ENCODE data around the gene PIP5K1C.
A peak's percentile ranks its signal among the peaks of the same experiment; 100 is the strongest.

PIP5K1C gene, protein sequence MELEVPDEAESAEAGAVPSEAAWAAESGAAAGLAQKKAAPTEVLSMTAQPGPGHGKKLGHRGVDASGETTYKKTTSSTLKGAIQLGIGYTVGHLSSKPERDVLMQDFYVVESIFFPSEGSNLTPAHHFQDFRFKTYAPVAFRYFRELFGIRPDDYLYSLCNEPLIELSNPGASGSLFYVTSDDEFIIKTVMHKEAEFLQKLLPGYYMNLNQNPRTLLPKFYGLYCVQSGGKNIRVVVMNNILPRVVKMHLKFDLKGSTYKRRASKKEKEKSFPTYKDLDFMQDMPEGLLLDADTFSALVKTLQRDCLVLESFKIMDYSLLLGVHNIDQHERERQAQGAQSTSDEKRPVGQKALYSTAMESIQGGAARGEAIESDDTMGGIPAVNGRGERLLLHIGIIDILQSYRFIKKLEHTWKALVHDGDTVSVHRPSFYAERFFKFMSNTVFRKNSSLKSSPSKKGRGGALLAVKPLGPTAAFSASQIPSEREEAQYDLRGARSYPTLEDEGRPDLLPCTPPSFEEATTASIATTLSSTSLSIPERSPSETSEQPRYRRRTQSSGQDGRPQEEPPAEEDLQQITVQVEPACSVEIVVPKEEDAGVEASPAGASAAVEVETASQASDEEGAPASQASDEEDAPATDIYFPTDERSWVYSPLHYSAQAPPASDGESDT

DNA sequence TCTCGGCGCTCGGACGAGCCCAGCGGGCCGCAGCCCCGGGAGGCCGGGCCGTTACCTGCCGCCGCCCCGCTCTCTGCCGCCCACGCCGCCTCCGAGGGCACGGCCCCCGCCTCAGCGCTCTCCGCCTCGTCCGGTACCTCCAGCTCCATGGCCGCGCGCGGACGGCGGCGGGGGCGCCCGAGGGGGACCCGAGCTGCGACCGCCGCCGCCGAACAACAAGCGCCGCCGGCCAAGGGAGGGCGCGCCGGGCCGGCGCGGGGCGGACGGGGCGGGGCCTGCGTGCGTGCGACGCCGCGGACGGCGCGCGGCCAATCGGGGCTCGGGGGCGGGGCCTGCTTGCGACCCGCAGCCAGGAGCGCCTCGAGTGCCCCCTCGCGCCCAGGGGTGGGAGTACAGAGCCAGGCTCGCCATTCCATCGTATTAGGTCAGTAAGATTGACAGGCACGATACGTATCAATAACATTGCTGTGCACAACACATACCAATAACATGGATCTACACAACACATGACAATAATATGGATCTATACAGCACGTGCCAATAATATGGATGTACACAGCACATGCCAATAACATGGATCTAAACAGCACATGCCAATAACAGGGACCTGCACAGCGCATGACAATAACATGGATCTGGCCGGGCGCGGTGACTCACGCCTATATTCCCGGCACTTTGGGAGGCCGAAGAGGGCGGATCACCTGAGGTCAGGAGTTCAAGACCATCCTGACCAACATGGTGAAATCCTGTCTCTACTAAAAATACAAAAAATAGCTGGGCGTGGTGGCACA, at the start of gene PIP5K1C:
Gene PIP5K1C (minus strand): TSS at position 227 of the 791 bp plus-strand sequence. CDS start 78 bp downstream, at position 149.
- DNase-seq, result peak; percentile 97
- ATAC-seq, result peak; percentile 91

DNA sequence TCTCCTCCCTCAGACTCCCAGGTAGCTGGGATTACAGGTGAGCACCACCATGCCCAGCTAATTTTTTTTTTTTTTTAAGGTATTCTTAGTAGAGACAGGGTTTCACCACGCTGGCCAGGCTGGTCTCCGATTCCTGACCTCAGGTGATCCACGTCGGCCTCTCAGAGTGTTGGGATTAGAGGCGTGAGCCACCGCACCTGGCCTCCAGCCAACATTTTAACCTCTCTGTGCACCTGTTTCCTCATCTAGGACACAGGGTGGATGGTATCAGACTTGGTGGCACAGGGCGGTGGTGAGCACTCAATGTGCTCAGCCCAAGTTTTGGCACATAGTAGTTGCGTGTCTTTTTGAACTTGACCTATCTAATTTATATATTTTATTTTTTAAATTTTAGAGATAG, 48.7 kb upstream of the PIP5K1C start:
- DNase-seq (no peak), ATAC-seq (no peak)

- DNase-seq, result no peak
- ATAC-seq, result no peak
Observed at GRCh38 chr19:3746371-3747056, 46.2 kb upstream of the PIP5K1C start.

DNA sequence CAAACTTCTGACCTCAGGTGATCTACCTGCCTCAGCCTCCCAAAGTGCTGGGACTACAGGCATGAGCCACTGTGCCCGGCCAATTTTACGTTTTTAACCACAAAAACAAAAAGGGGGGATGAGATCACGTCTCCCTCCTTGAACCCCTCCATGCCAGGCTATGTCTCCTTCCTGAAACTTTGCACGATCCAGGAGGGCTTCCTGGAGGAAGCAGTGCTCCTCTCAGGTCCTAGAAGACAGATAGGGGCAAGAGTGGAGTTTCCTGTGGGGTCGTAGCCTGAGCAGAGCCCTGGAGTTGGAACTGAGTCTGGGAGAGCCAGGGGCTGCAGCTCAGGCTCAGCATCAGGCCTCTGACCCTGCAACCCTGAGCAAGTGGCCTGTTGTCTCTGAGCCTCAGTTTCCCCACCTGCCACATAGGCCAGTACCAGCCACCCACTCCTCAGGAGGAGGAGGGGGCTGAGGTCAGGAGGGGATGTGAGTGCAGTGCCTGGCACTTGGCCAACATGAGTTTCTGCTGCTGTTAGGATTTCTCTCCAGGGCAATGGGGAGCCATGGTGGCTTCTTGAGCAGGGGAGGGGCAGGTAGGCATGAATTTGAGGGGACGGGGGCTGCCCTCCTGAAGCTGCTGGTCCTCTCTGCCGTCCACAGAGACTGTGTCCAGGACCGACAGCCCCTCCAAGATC, 45.2 kb upstream of the PIP5K1C start:
- ATAC-seq (no peak), DNase-seq (no peak)

- no peak for ATAC-seq
Observed at GRCh38 chr19:3743486-3743885, 43.2 kb upstream of the PIP5K1C start.

GRCh38 chr19:3740431-3740830, 40.2 kb upstream of the PIP5K1C start:
- ATAC-seq, result no peak
- DNase-seq, result no peak

More at GRCh38 chr19:3743486-3743885, 43.2 kb upstream of the PIP5K1C start:
- DNase-seq, result no peak

GRCh38 chr19:3738477-3739220, 38.4 kb upstream of the PIP5K1C start:
- no peak for ATAC-seq
- no peak for DNase-seq

GRCh38 chr19:3737487-3738205, 37.4 kb upstream of the PIP5K1C start:
- ATAC-seq (no peak), DNase-seq (no peak)

DNA sequence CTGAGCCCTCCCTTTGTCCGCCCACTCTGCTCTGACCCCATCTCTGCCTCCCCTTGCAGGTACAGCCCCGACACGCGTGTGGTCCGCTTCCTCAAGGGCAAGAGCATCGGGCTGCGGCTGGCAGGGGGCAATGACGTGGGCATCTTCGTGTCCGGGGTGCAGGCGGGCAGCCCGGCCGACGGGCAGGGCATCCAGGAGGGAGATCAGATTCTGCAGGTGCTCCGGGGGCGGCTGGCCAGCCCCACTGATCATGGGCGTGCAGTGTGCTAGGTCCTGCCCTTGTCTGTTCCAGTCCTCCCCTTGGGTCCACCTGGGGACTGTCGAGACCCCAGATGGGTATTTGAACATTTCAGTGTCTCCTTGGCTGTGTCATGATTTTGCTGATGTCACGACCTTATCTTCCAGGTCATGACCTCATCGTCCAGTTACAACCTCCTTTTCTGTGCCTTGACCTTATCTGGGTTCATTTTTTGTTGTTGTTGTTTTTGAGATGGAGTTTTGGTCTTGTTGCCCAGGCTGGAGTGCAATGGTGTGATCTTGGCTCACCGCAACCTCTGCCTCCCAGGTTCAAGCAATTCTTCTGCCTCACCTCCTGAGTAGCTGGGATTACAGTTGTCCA, 35.9 kb upstream of the PIP5K1C start:
- DNase-seq, result no peak
- ATAC-seq, result no peak

DNA sequence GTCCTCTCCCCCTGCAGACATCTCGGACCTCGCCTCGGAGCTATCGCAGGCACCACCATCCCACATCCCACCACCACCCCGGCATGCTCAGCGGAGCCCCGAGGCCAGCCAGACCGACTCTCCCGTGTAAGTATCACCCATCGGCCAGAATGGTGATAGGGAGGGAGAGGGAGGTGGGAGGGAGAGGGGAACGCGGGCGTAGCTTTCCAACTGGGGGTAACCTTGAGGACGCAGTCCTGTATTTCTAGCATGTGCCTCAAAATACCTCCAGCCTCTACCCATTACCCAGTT, 34.0 kb upstream of the PIP5K1C start:
- ATAC-seq (no peak), DNase-seq (no peak)

DNA sequence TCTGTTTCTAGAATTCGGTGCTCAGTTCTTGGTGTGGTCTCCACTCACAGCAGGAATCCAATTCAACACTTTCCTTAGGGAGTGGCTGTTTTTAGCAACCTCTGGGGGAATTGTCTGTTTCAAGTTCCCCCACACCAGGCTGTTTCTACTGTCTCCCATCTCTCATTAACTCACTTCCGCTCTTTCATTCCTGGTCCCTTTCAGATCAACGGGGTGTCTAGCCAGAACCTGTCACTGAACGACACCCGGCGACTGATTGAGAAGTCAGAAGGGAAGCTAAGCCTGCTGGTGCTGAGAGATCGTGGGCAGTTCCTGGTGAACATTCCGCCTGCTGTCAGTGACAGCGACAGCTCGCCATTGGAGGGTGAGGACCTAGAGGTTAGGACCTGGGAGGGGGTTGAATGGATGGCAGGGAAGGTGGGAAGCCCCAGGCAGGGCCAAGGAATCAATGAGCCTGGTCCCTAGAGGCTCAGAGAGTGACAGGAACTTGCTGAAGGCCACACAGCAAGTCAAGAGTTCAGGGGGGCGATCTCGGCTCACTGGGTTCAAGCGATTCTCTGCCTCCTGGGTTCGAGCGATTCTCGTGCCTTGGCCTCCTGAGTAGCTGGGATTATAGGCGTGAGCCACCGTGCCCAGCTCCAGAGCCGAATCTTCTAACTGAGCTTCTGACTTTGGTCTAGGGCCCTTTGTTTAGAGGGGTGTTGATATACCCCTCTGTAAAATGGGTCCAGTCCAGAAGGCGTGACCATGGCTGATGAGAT, 33.5 kb upstream of the PIP5K1C start:
- ATAC-seq, result no peak
- DNase-seq, result no peak

DNA sequence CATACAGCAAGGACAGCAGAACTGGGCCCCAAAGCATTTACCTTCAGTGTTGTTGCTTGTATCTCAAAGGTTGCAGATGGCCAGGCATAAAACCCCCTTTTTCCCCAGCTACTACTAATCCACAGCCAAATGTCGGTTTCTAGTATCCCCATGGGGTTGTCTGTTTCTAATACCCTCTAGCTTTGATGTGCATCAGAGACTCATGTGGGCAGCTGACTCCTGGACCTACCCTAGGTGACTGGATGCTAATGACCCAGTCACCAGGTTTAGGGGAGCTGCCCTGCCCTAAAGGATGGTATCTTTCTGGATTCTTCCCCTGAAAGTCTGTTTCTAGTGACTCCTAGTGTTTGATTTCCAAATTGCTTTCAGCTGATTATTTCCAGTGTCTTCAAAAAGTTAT, 31.8 kb upstream of the PIP5K1C start:
- DNase-seq, result no peak
- no peak for ATAC-seq

DNA sequence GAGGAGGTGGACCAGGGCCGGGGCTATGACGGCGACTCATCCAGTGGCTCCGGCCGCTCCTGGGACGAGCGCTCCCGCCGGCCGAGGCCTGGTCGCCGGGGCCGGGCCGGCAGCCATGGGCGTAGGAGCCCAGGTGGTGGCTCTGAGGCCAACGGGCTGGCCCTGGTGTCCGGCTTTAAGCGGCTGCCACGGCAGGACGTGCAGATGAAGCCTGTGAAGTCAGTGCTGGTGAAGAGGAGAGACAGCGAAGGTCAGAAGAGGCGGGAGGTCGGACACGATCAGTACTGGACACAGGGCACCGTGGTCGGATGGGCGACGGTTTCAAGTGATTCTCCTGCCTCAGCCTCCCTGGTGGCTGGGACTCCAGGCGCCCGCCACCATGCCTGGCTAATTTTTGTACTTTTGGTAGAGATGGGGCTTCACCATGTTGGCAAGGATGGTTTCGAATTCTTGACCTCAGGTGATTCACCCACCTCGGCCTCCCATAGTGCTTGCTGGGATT, 30.2 kb upstream of the PIP5K1C start:
- DNase-seq (no peak), ATAC-seq (no peak)

GRCh38 chr19:3725640-3726310, 25.5 kb upstream of the PIP5K1C start:
- ATAC-seq, result no peak
- no peak for DNase-seq

DNA sequence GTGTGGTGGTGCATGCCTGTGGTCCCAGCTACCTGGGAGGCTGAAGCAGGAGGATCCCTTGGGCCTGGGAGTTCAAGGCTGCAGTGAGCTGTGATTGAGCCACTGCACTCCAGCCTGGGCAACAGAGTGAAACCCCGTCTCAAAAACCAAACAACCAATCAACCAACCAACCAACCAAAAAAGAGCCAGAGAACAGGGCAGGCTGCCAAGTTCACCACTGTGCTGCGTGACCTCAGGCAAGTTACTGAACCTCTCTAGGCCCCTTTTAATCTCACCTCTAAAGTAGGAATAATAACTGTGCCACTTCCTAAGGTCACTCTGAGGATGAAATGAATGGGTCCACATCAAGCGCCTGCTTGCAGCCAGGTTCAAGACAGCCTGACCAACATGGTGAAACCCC, 24.9 kb upstream of the PIP5K1C start:
- ATAC-seq (no peak), DNase-seq (no peak)

- ATAC-seq, result no peak
- no peak for DNase-seq
Observed at GRCh38 chr19:3723883-3724282, 23.6 kb upstream of the PIP5K1C start.

GRCh38 chr19:3723110-3723488, 22.8 kb upstream of the PIP5K1C start:
- ATAC-seq (no peak), DNase-seq (no peak)

DNA sequence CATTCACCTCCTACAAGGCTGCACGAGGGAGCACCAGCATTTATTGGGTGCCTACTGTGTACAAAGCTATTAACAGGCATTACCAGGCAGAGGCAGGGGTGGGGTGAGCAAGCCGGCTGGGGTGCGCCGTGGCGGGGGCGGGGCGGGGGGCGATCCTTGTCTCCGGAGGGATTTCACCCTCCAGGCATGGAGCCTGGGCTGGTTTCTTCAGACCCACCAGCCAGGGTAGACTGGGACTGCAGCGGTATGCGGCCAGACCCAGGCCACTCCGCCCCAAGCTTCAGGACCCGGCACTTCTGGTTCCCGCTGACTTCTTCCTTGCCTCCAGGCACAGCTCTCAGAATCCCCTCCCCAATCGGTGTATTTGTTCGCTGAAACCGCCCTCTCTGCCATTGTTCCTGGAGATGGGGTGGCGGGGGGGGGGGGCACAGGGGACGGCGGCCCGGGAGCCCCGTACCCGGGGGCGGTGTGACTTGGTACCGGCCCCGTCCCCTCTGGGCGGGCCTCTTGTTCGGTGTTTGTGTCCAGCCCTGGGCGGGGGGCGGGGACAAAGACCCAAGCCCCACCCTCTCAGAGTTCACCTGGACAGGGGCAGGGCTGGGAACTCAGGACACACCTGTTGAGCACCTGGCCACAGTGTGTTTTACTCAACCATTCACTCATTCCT, 22.3 kb upstream of the PIP5K1C start:
- ATAC-seq (no peak), DNase-seq (no peak)

Data from stimulated activated naive CD8-positive, alpha-beta T cell treated with anti-CD3 and anti-CD28 coated beads, Interleukin-15, Interleukin-2, amounts not matched to agents 100 U/mL and 50 U/mL, for 24 hours (primary cell).